ENCODE data around the gene ADAMTSL1. TPM values are rescaled to one million over a fixed set of nuclear protein-coding genes. Genes with fewer than 3 reads are reported as not detected.

Gene ADAMTSL1
- total and polyA plus RNA-seq, 2 of the 8 experiments (the other 6 are each of a cell fraction or from before 2014, with no cell fraction given), result 0.84 to 1.1 TPM

DNA sequence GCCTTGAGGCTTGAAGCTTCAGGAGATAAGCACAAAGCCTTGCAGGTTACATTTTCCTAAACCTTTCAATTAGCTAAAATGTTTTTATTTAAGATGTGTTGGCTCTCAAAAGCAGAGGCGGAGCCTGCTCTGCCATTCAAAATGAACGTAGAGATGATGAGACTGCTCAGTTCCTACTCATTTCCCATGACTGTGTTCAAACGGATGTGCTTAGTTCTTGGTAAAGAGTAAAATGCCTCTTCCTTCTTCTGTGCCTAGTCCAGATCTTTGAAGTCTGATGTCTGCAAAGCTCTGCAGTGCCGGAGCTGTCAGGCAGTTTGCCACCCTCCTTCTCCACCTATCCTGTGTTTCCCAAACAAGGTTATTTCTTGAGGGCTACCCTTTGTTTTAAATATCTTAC, 46.3 kb upstream of the ADAMTSL1 start:
- WGBS, 2 experiments (ENCODE audit: extremely low coverage in 1 of 2, insufficient coverage in 1 of 2, insufficient read length in 1 of 2, insufficient replicate concordance in 2 of 2, low coverage in 1 of 2, low lambda C conversion rate in 2 of 2, missing lambda C conversion rate in 1 of 2), result 81% methylated on average over 4 of the region's 4 CpGs; no CpG with 5 or more reads in 1 of the 2 experiments
- Histone ChIP-seq H3K27me3 (replicated peaks in 1 of 4; ENCODE audit: control insufficient read depth in 3 of 4, extremely low read depth in 1 of 4, insufficient read depth in 3 of 4, low read length in 3 of 4) (no peaks in the 10 kb centered on the region), H3K79me2 (ENCODE audit: control insufficient read depth in 1 of 2, insufficient read depth in 2 of 2, low read length in 2 of 2) (no peaks in the 10 kb centered on the region), H2BK15ac (ENCODE audit: low read length) (no peak overlapping the region), H3K9me3 (ENCODE audit: insufficient read depth in 2 of 2, low read depth in 1 of 2, low read length in 1 of 2) (no peaks in the 10 kb centered on the region), H3K9ac (replicated peaks in 1 of 4; ENCODE audit: extremely low read depth in 1 of 4, low read depth in 3 of 4, low read length in 3 of 4) (no peak overlapping the region), H4K5ac (ENCODE audit: insufficient read length, low read depth, low read length) (no peak overlapping the region), H2AK5ac (ENCODE audit: low read depth, low read length) (no peak overlapping the region), H3K4me3 (ENCODE audit: extremely low read depth in 1 of 4, insufficient read depth in 2 of 4, low read depth in 3 of 4, low read length in 4 of 4) (no peak overlapping the region), H4K20me1 (replicated peaks in 1 of 2; ENCODE audit: control insufficient read depth in 1 of 2, insufficient read depth in 2 of 2, low read length in 2 of 2) (no peaks in the 10 kb centered on the region), H3K23ac (ENCODE audit: insufficient read length) (no peak overlapping the region), H3K56ac (replicated peaks; ENCODE audit: insufficient read length, low read depth, low read length) (no peak overlapping the region), H3K4me2 (ENCODE audit: insufficient read depth in 1 of 2, low read depth in 2 of 2, low read length in 2 of 2) (no peak overlapping the region), H3K79me1 (ENCODE audit: low read depth, low read length) (no peaks in the 10 kb centered on the region), H2AFZ (ENCODE audit: low read length) (0 out of 2 replicates have a peak overlapping the region, but pooled peaks have one; percentile 63), H4K8ac (ENCODE audit: extremely low read depth, insufficient read depth, low read length) (no peak overlapping the region), H2BK120ac (replicated peaks; ENCODE audit: low read depth, low read length) (no peak overlapping the region), H2BK5ac (ENCODE audit: low read depth, low read length) (no peak overlapping the region), H3K27ac (ENCODE audit: low read depth, low read length) (no peak overlapping the region), H3K4ac (replicated peaks; ENCODE audit: insufficient read length, low read depth, low read length) (no peak overlapping the region), H3K4me1 (replicated peaks in 1 of 4; ENCODE audit: control insufficient read depth in 3 of 4, insufficient read depth in 4 of 4, low read length in 3 of 4) (no peaks in the 10 kb centered on the region), H3K23me2 (ENCODE audit: low read depth, low read length) (no peaks in the 10 kb centered on the region), H3K36me3 (ENCODE audit: control insufficient read depth in 2 of 4, insufficient read depth in 4 of 4, low read length in 3 of 4) (no peaks in the 10 kb centered on the region), H3K18ac (ENCODE audit: extremely low read depth, low read length) (no peak overlapping the region), H4K91ac (replicated peaks; ENCODE audit: insufficient read length, low read length) (no peak overlapping the region), H3K14ac (ENCODE audit: insufficient read length) (no peak overlapping the region), H2BK12ac (ENCODE audit: low read depth, low read length) (no peak overlapping the region), H2BK20ac (ENCODE audit: low read length) (no peak overlapping the region)
- FAIRE-seq (no peak), DNase-seq (ENCODE audit: low read depth in 1 of 2, low spot score in 2 of 2) (no peak)
- POLR2A ChIA-PET (ENCODE audit: partially characterized antibody), result no interaction called here
- CTCF ChIA-PET (ENCODE audit: partially characterized antibody), result interaction anchor here (1.3 to 3.5 kb wide), 5 partner anchors 9 to 173 kb away, joined by 3 to 23 read pairs (median 4); no protein-coding TSS in a partner anchor
- TF ChIP-seq, protein P1, sequence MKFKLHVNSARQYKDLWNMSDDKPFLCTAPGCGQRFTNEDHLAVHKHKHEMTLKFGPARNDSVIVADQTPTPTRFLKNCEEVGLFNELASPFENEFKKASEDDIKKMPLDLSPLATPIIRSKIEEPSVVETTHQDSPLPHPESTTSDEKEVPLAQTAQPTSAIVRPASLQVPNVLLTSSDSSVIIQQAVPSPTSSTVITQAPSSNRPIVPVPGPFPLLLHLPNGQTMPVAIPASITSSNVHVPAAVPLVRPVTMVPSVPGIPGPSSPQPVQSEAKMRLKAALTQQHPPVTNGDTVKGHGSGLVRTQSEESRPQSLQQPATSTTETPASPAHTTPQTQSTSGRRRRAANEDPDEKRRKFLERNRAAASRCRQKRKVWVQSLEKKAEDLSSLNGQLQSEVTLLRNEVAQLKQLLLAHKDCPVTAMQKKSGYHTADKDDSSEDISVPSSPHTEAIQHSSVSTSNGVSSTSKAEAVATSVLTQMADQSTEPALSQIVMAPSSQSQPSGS (IDR thresholded peaks at IDR 0.05; ENCODE audit: low read length), result no peak
- TF ChIP-seq EGR1 (IDR thresholded peaks at IDR 0.05; ENCODE audit: borderline replicate concordance, low read depth, low read length), result no peak
- TF ChIP-seq CHD2 (IDR thresholded peaks at IDR 0.05; ENCODE audit: low read length), result no peak
- no peak for TF ChIP-seq BRCA1 (IDR thresholded peaks at IDR 0.05; ENCODE audit: low read depth, low read length)
- no peak for TF ChIP-seq NRF1 (IDR thresholded peaks at IDR 0.05; ENCODE audit: low read depth, low read length)
- no peak for TF ChIP-seq SIRT6 (IDR thresholded peaks at IDR 0.05; ENCODE audit: low read length)
- TF ChIP-seq CBX8 (IDR thresholded peaks at IDR 0.05; ENCODE audit: borderline replicate concordance, low read depth, low read length), result no peak
- TF ChIP-seq, protein P2, sequence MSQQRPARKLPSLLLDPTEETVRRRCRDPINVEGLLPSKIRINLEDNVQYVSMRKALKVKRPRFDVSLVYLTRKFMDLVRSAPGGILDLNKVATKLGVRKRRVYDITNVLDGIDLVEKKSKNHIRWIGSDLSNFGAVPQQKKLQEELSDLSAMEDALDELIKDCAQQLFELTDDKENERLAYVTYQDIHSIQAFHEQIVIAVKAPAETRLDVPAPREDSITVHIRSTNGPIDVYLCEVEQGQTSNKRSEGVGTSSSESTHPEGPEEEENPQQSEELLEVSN (IDR thresholded peaks at IDR 0.05), result no peak
- no peak for TF ChIP-seq KDM1A (IDR thresholded peaks at IDR 0.05; ENCODE audit: borderline replicate concordance, low read length)
- no peak for TF ChIP-seq TAF1 (IDR thresholded peaks at IDR 0.05; ENCODE audit: low read depth, low read length)
- TF ChIP-seq HDAC2 (IDR thresholded peaks at IDR 0.05; ENCODE audit: borderline replicate concordance in 1 of 2, low read depth in 2 of 2, low read length in 2 of 2), result no peak
- TF ChIP-seq CHD1 (IDR thresholded peaks at IDR 0.05; ENCODE audit: low read depth, low read length), result no peak
- TF ChIP-seq GABPA (IDR thresholded peaks at IDR 0.05; ENCODE audit: borderline replicate concordance, insufficient read depth, low read length), result no peak

Data from H1 (cell line).